BE2C (cell line): ENCODE measurements around the gene POLRMT.
"Not testable (repeated sequence)": the region's sequence is repeated elsewhere in the genome, so short reads cannot be mapped to it uniquely, and the experiment has no call there.

ENCODE experiments used
- DNase-seq: peaks from one replicate; pipeline ENCODE4 v3.0.0-alpha.2; 2020
- H3K27me3 ChIP-seq: fragments of 250-450 bp; sonication (Bioruptor Pico); 2 replicates; pipeline ENCODE4 v1.5.1; 2020; ENCODE audit warnings: mild to moderate bottlenecking
- H3K36me3 ChIP-seq: fragments of 250-450 bp; sonication (Bioruptor Pico); 2 replicates; pipeline ENCODE4 v1.5.1; 2020; ENCODE audit warnings: mild to moderate bottlenecking
- H3K4me1 ChIP-seq: fragments of 250-450 bp; sonication (Bioruptor Pico); 2 replicates; pipeline ENCODE4 v1.5.1; 2020
- H3K4me3 ChIP-seq: 2 replicates; pipeline ENCODE4 v1.5.1; 2011; ENCODE audit warnings: low read depth, low read length
- H3K9me3 ChIP-seq: fragments of 250-450 bp; sonication (Bioruptor Pico); 2 replicates; pipeline ENCODE4 v1.5.1; 2020
- CTCF ChIP-seq: IDR thresholded peaks from 2 replicates; pipeline ENCODE4 v1.5.1; 2012; ENCODE audit warnings: mild to moderate bottlenecking, low read depth, low read length

The POLRMT gene

DNA sequence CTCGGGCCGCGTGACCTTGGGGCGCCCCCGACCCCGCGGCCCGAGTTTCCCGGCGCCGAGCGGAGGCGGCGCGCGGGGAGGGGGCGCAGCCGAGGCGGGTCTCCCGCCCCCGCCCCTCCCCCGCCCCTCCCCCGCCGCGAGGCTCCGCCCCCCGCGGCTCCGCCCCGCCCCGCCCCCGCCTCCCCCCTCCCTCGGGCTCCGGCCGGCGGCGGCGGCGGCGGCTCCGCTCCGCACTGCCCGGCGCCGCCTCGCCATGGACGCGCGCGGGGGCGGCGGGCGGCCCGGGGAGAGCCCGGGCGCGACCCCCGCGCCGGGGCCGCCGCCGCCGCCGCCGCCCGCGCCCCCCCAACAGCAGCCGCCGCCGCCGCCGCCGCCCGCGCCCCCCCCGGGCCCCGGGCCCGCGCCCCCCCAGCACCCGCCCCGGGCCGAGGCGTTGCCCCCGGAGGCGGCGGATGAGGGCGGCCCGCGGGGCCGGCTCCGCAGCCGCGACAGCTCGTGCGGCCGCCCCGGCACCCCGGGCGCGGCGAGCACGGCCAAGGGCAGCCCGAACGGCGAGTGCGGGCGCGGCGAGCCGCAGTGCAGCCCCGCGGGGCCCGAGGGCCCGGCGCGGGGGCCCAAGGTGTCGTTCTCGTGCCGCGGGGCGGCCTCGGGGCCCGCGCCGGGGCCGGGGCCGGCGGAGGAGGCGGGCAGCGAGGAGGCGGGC, 43.5 kb downstream of the POLRMT start, which contains the start of gene HCN2:
TSS of gene HCN2 (plus strand) at position 189 of the 703 bp plus-strand sequence. CDS start at position 254, 65 bp downstream.
- Histone ChIP-seq H3K36me3 (no peaks in the 10 kb centered on the region), H3K27me3 (no peaks in the 10 kb centered on the region), H3K9me3 (no peaks in the 10 kb centered on the region), H3K4me3 (peak within 1 kb of the TSS; percentile 51), H3K4me1 (peaks cover 12% of the 10 kb centered on the region)
- no peak for DNase-seq
- TF ChIP-seq CTCF, result no peak

- H3K27me3 ChIP-seq, result no peaks in the 10 kb centered on the region
Measured at GRCh38 chr19:588741-589692, 44.3 kb downstream of the POLRMT start.

GRCh38 chr19:588093-588740, 45.1 kb downstream of the POLRMT start:
- Histone ChIP-seq H3K9me3 (no peaks in the 10 kb centered on the region), H3K36me3 (peaks cover 6% of the 10 kb centered on the region), H3K4me1 (peaks cover 12% of the 10 kb centered on the region), H3K4me3 (peak overlapping the region; percentile 51), H3K27me3 (no peaks in the 10 kb centered on the region)
- peak; percentile 98 for DNase-seq
- TF ChIP-seq CTCF, result peak; percentile 75

More at GRCh38 chr19:588741-589692, 44.3 kb downstream of the POLRMT start:
- Histone ChIP-seq H3K4me3 (peak overlapping the region; percentile 51), H3K9me3 (no peaks in the 10 kb centered on the region), H3K36me3 (no peaks in the 10 kb centered on the region), H3K4me1 (peaks cover 12% of the 10 kb centered on the region)
- 0 out of 2 replicates have a peak, but pooled peaks have one; percentile 7 for TF ChIP-seq CTCF
- DNase-seq, result peak; percentile 46

DNA sequence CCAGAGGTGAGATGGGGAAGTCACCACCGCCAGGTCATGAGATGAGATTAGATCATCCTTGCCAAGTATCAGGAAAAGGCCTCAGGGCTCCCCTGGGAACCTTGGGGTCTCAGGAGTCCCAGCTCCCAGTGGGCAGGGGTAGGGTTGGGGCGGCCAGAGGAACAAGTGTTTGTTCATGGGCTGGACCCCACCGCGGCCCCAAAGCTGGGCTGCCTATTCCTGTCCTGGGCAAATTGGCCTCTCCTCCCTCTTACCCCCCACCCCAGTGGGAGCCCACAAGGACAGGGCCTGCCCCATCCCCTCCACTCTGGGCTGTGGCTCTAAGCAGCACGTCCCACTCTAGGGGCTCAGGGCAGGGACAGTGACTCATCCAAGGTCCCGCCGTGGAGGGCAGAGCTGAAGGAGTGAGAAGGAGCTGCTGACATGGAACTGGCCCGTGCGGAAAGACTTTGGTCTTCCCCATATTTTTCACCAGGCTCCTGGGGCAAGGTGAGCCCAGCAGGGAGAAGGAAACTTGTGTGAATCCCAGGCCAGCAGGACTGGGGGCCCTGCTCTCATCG, 47.7 kb downstream of the POLRMT start:
- H3K36me3 ChIP-seq, result peaks cover 22% of the 10 kb centered on the region
- no peak for DNase-seq
- H3K4me3 ChIP-seq, result no peak overlapping the region
- H3K9me3 ChIP-seq, result no peaks in the 10 kb centered on the region
- H3K4me1 ChIP-seq, result peaks cover 12% of the 10 kb centered on the region
- no peaks in the 10 kb centered on the region for H3K27me3 ChIP-seq
- no peak for TF ChIP-seq CTCF

DNA sequence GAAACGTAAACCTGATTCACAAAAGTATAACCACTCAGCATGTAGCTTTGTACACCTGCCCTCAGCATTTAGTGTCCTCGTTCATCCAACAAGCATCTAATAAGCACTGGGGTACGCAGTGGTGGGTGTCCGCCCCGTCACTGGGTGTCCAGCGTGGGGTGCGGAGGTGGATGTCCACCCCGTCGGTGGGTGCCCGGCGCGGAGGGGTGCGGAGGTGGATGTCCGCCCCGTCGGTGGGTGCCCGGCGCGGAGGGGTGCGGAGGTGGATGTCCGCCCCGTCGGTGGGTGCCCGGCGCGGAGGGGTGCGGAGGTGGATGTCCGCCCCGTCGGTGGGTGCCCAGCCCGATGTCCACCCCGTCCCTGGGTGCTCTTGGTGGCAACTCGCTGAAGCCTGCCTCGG, 48.2 kb downstream of the POLRMT start:
- Histone ChIP-seq H3K4me1 (peaks cover 12% of the 10 kb centered on the region), H3K36me3 (peaks cover 25% of the 10 kb centered on the region)
- H3K27me3 ChIP-seq, H3K4me3 ChIP-seq, H3K9me3 ChIP-seq, DNase-seq: not testable (repeated sequence)
